ENCODE data around the gene ECI1.

GRCh38 chr16:2190659-2191445 is 60.5 kb downstream of the ECI1 start:
- TF ChIP-seq CTCF (IDR thresholded peaks at IDR 0.05) = no peak
- TF ChIP-seq POLR2AphosphoS5 (IDR thresholded peaks at IDR 0.05; ENCODE audit: insufficient read depth in 1 of 2, low read depth in 1 of 2) = no peak
- no peak for TF ChIP-seq POLR2A (IDR thresholded peaks at IDR 0.05)

Data from vagina (tissue), 2 donors.